GM12878 (cell line): Measurements from ENCODE around the gene BSND. TPM values are rescaled to one million over a fixed set of nuclear protein-coding genes. Genes with fewer than 3 reads are reported as not detected.

ENCODE experiments used
- ASH2L ChIP-seq: fragments of 300-600, 200-600 bp; sonication (generic); IDR thresholded peaks from 2 replicates; pipeline ENCODE4 v1.6.1; 2017; ENCODE audit warnings: low read depth, mild to moderate bottlenecking, borderline replicate concordance
- BCL11A ChIP-seq: IDR thresholded peaks from 2 replicates; pipeline ENCODE4 v1.6.1; 2011; ENCODE audit warnings: low read depth, low read length
- BRCA1 ChIP-seq: IDR thresholded peaks from 2 replicates; pipeline ENCODE4 v1.6.1; 2011; ENCODE audit warnings: low read depth, low read length, improper control_type of control experiment
- CBFB ChIP-seq: IDR thresholded peaks from 2 replicates; pipeline ENCODE4 v1.6.1; 2016; ENCODE audit warnings: antibody characterized with exemption, low read depth
- CREB1 ChIP-seq: IDR thresholded peaks from 2 replicates; pipeline ENCODE4 v1.6.1; 2012; ENCODE audit warnings: low read depth, mild to moderate bottlenecking, inconsistent platforms
- DPF2 ChIP-seq: fragments of 450-650 bp; IDR thresholded peaks from 2 replicates; pipeline ENCODE4 v1.6.1; 2017; ENCODE audit warnings: mild to moderate bottlenecking
- EED ChIP-seq: sonication (generic); IDR thresholded peaks from 2 replicates; pipeline ENCODE4 v1.6.1; 2016; ENCODE audit warnings: antibody characterized with exemption, low read depth
- EP300 ChIP-seq, 2 experiments: fragments of 150-350 bp in 1 of 2; IDR thresholded peaks; 2 replicates each; pipeline ENCODE4 v1.6.1; 2011 to 2012; ENCODE audit warnings: low read depth in 2 of 2, low read length in 2 of 2, borderline replicate concordance in 1 of 2, improper control_type of control experiment in 1 of 2, inconsistent platforms in 1 of 2; ENCODE audit not compliant: control insufficient read depth in 1 of 2
- FOXK2 ChIP-seq: fragments of 450-650 bp; IDR thresholded peaks from 2 replicates; pipeline ENCODE4 v1.6.1; 2017; ENCODE audit warnings: mild to moderate bottlenecking, moderate library complexity
- GABPA ChIP-seq: IDR thresholded peaks from 2 replicates; pipeline ENCODE4 v1.6.1; 2014; ENCODE audit warnings: antibody characterized with exemption, low read depth, mild to moderate bottlenecking, inconsistent platforms
- HDAC6 ChIP-seq: fragments of 200-600 bp; sonication (generic); IDR thresholded peaks from one replicate; pipeline ENCODE4 v1.8.0; 2017; ENCODE audit warnings: antibody characterized with exemption; ENCODE audit not compliant: unreplicated experiment
- IKZF1 ChIP-seq: fragments of 450-650 bp; conservative IDR thresholded peaks from 2 replicates; pipeline ENCODE4 v1.6.1; 2017; ENCODE audit warnings: antibody characterized with exemption, mild to moderate bottlenecking
- KAT2A ChIP-seq: conservative IDR thresholded peaks from 2 replicates; pipeline ENCODE4 v1.6.1; 2011; ENCODE audit warnings: low read depth, low read length; ENCODE audit not compliant: control insufficient read depth
- KDM1A ChIP-seq: fragments of 200-600 bp; sonication (generic); IDR thresholded peaks from 2 replicates; pipeline ENCODE4 v1.6.1; 2016; ENCODE audit warnings: borderline replicate concordance
- LARP7 ChIP-seq: fragments of 450-650 bp; IDR thresholded peaks from 2 replicates; pipeline ENCODE4 v1.6.1; 2017; ENCODE audit warnings: mild to moderate bottlenecking
- POLR2A ChIP-seq: IDR thresholded peaks from 2 replicates; pipeline ENCODE4 v1.6.1; 2011; ENCODE audit warnings: low read depth, mild to moderate bottlenecking, low read length
- RBBP5 ChIP-seq: fragments of 200-600 bp; sonication (generic); conservative IDR thresholded peaks from 2 replicates; pipeline ENCODE4 v1.6.1; 2016
- STAT3 ChIP-seq: IDR thresholded peaks from 2 replicates; pipeline ENCODE4 v1.6.1; 2011; ENCODE audit warnings: low read depth, low read length, improper control_type of control experiment
- TCF12 ChIP-seq: IDR thresholded peaks from 2 replicates; pipeline ENCODE4 v1.6.1; 2011; ENCODE audit warnings: low read depth, mild to moderate bottlenecking, low read length
- ZNF207 ChIP-seq: fragments of 450-650 bp; IDR thresholded peaks from 2 replicates; pipeline ENCODE4 v1.6.1; 2014; ENCODE audit warnings: antibody characterized with exemption, mild to moderate bottlenecking, borderline replicate concordance
- ZNF622 ChIP-seq: fragments of 450-650 bp; IDR thresholded peaks from 2 replicates; pipeline ENCODE4 v1.6.1; 2017; ENCODE audit warnings: mild to moderate bottlenecking, inconsistent platforms
- polyA plus RNA-seq, 11 experiments: library from polyadenylated mRNA; depleted of rRNA in 4 of 11; unstranded in 6 of 11; stranded (reverse) in 5 of 11; fragments of >200 nt; fragmentation: Nextera tagmentation in 4 of 11; fragmentation: Illumina TruSeq in 1 of 11; extraction: Ambion mirVana in 4 of 11; extraction: Trizol in 1 of 11; gene quantifications; 1 replicate in 1 of 11; 2 replicates in 10 of 11; pipeline versions ENCODE4 v1.2.1 to v1.2.3, GENCODE V29; 2011 to 2016; ENCODE audit warnings: inconsistent platforms in 2 of 11, missing spikeins in 2 of 11, low read depth in 1 of 11
- total RNA-seq, 4 experiments: library from RNA; depleted of rRNA in 3 of 4; stranded (reverse); fragments of >200 nt in 3 of 4; fragmentation: Illumina TruSeq in 1 of 4; extraction: Trizol in 1 of 4; gene quantifications; 2 replicates each; pipeline versions ENCODE4 v1.2.1 to v1.2.3, GENCODE V29; 2013 to 2021
- TF ChIP-seq, protein P1 (sequence below): IDR thresholded peaks from 2 replicates; pipeline ENCODE4 v1.6.1; 2012; ENCODE audit warnings: low read length, inconsistent platforms
- TF ChIP-seq, protein P2 (sequence below): IDR thresholded peaks from 2 replicates; pipeline ENCODE4 v1.6.1; 2012; ENCODE audit warnings: low read depth, low read length, improper control_type of control experiment
- TF ChIP-seq, protein P3 (sequence below): IDR thresholded peaks from 2 replicates; pipeline ENCODE4 v1.6.1; 2012; ENCODE audit warnings: low read depth, low read length, improper control_type of control experiment
- TF ChIP-seq, protein P4 (sequence below): IDR thresholded peaks from 2 replicates; pipeline ENCODE4 v1.6.1; 2012; ENCODE audit warnings: mild to moderate bottlenecking, low read depth, low read length
- TF ChIP-seq, protein P5 (sequence below): IDR thresholded peaks from 2 replicates; pipeline ENCODE4 v1.6.1; 2011; ENCODE audit warnings: borderline replicate concordance, low read depth, mild to moderate bottlenecking, moderate library complexity, mixed read lengths, low read length; ENCODE audit not compliant: insufficient read depth; ENCODE audit errors: extremely low read length

The BSND gene
- total and polyA plus RNA-seq, 10 of the 15 experiments (the other 5 are each of a cell fraction or from before 2014, with no cell fraction given) = not detected

DNA sequence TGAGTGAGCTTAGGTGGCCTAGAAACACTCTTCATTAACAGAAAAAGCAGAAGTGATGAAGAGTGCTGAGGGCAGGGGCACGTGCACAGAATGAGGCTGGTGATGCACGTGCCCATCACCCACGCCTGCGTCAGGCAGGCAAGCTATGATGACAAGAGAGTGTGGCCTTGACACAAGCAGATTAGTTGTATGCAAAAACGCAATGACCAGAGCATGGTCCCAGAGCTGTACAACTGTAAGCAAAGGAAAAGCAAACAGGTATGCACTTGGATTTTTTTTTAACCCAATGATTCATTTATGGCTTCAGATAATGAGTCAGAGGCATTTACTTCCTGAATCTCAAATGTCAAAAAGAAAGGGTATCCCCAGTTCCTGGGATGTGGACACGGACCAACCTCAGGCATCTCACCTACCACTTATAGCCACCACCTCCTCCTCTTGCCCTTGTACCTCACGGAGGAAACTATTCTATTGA, 27.4 kb upstream of the BSND start (continued):
- no peak for TF ChIP-seq KDM1A
- peak; percentile 85 for TF ChIP-seq IKZF1
- TF ChIP-seq KAT2A = no peak
- peak; percentile 98 for TF ChIP-seq CREB1
- peak; percentile 24 to 93; a peak in 3 of 4 replicates for TF ChIP-seq EP300 (IDR thresholded peaks at IDR 0.05; ENCODE audit: borderline replicate concordance in 1 of 2, control insufficient read depth in 1 of 2, low read depth in 2 of 2, low read length in 2 of 2)
- TF ChIP-seq LARP7 = no peak
- TF ChIP-seq, protein P1, sequence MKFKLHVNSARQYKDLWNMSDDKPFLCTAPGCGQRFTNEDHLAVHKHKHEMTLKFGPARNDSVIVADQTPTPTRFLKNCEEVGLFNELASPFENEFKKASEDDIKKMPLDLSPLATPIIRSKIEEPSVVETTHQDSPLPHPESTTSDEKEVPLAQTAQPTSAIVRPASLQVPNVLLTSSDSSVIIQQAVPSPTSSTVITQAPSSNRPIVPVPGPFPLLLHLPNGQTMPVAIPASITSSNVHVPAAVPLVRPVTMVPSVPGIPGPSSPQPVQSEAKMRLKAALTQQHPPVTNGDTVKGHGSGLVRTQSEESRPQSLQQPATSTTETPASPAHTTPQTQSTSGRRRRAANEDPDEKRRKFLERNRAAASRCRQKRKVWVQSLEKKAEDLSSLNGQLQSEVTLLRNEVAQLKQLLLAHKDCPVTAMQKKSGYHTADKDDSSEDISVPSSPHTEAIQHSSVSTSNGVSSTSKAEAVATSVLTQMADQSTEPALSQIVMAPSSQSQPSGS = peak; percentile 82
- TF ChIP-seq BCL11A = peak; percentile 82
- 0 out of 2 replicates have a peak, but pooled peaks have one; percentile 59 for TF ChIP-seq ZNF207
- no peak for TF ChIP-seq FOXK2
- TF ChIP-seq CBFB = peak; percentile 51; the same call in 1 of the 2 replicates
- TF ChIP-seq TCF12 = no peak
- TF ChIP-seq, protein P2, sequence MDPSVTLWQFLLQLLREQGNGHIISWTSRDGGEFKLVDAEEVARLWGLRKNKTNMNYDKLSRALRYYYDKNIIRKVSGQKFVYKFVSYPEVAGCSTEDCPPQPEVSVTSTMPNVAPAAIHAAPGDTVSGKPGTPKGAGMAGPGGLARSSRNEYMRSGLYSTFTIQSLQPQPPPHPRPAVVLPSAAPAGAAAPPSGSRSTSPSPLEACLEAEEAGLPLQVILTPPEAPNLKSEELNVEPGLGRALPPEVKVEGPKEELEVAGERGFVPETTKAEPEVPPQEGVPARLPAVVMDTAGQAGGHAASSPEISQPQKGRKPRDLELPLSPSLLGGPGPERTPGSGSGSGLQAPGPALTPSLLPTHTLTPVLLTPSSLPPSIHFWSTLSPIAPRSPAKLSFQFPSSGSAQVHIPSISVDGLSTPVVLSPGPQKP = no peak
- peak; percentile 87 for TF ChIP-seq EED
- no peak for TF ChIP-seq ASH2L
- TF ChIP-seq, protein P3, sequence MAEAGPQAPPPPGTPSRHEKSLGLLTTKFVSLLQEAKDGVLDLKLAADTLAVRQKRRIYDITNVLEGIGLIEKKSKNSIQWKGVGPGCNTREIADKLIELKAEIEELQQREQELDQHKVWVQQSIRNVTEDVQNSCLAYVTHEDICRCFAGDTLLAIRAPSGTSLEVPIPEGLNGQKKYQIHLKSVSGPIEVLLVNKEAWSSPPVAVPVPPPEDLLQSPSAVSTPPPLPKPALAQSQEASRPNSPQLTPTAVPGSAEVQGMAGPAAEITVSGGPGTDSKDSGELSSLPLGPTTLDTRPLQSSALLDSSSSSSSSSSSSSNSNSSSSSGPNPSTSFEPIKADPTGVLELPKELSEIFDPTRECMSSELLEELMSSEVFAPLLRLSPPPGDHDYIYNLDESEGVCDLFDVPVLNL = no peak
- peak; percentile 93 for TF ChIP-seq DPF2
- TF ChIP-seq, protein P4, sequence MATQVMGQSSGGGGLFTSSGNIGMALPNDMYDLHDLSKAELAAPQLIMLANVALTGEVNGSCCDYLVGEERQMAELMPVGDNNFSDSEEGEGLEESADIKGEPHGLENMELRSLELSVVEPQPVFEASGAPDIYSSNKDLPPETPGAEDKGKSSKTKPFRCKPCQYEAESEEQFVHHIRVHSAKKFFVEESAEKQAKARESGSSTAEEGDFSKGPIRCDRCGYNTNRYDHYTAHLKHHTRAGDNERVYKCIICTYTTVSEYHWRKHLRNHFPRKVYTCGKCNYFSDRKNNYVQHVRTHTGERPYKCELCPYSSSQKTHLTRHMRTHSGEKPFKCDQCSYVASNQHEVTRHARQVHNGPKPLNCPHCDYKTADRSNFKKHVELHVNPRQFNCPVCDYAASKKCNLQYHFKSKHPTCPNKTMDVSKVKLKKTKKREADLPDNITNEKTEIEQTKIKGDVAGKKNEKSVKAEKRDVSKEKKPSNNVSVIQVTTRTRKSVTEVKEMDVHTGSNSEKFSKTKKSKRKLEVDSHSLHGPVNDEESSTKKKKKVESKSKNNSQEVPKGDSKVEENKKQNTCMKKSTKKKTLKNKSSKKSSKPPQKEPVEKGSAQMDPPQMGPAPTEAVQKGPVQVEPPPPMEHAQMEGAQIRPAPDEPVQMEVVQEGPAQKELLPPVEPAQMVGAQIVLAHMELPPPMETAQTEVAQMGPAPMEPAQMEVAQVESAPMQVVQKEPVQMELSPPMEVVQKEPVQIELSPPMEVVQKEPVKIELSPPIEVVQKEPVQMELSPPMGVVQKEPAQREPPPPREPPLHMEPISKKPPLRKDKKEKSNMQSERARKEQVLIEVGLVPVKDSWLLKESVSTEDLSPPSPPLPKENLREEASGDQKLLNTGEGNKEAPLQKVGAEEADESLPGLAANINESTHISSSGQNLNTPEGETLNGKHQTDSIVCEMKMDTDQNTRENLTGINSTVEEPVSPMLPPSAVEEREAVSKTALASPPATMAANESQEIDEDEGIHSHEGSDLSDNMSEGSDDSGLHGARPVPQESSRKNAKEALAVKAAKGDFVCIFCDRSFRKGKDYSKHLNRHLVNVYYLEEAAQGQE = no peak
- no peak for TF ChIP-seq HDAC6
- TF ChIP-seq, protein P5, sequence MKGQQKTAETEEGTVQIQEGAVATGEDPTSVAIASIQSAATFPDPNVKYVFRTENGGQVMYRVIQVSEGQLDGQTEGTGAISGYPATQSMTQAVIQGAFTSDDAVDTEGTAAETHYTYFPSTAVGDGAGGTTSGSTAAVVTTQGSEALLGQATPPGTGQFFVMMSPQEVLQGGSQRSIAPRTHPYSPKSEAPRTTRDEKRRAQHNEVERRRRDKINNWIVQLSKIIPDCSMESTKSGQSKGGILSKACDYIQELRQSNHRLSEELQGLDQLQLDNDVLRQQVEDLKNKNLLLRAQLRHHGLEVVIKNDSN = peak; percentile 32
- TF ChIP-seq RBBP5 = no peak
- no peak for TF ChIP-seq BRCA1
- no peak for TF ChIP-seq STAT3
- TF ChIP-seq GABPA = peak; percentile 48; the same call in 1 of the 2 replicates
- TF ChIP-seq POLR2A = no peak
- no peak for TF ChIP-seq ZNF622
